Lower leg skin (tissue), 4 donors: ENCODE measurements around the gene DPYD. TPM values are rescaled to one million over a fixed set of nuclear protein-coding genes. Genes with fewer than 3 reads are reported as not detected.

Experiments
- DNase-seq, 2 donors: peaks; one replicate each; pipeline ENCODE4 v3.0.0-alpha.2; 2019; ENCODE audit warnings: low spot score in 2 of 2
- H3K4me3 ChIP-seq: fragments of 200-600 bp; sonication (generic); 2 replicates; pipeline ENCODE4 v1.5.1; 2017; ENCODE audit warnings: mild to moderate bottlenecking, low read depth; ENCODE audit not compliant: poor library complexity, severe bottlenecking
- CTCF ChIP-seq, 3 donors: fragments of 450-650 bp; IDR thresholded peaks; one replicate each; pipeline ENCODE4 v1.5.1; 2016; ENCODE audit warnings: antibody characterized with exemption in 3 of 3, mild to moderate bottlenecking in 3 of 3, moderate library complexity in 2 of 3
- POLR2A ChIP-seq, 2 donors: fragments of 450-650 bp; IDR thresholded peaks; one replicate each; pipeline ENCODE4 v1.6.1; 2016 to 2017; ENCODE audit warnings: antibody characterized with exemption in 2 of 2, mild to moderate bottlenecking in 1 of 2, moderate library complexity in 1 of 2
- WGBS, 2 donors: methylation state at CpG; one replicate each; pipeline ENCODE4 v1.1.5; 2018; 5-methylcytosine and 5-hydroxymethylcytosine counted together
- intact Hi-C: fragments of 100-400 bp; cut with DNase I; formaldehyde crosslinking; loops from one replicate; pipeline ENCODE4 v1.15.0; 2023; ENCODE audit warnings: low total_unique reads
- total RNA-seq, 4 donors: library from RNA; depleted of rRNA; stranded (reverse); fragments of >200 nt; gene quantifications; one replicate each; pipeline ENCODE4 v1.1.0, GENCODE V29; 2016

The DPYD gene
- total RNA-seq, 4 donors from 2014 or later = 10.6 to 16.1 (median 14.6) TPM

GRCh38 chr1:97074771-97075170, 846.1 kb downstream of the DPYD start:
- no peak overlapping the region for H3K4me3 ChIP-seq
- TF ChIP-seq POLR2A (IDR thresholded peaks at IDR 0.05) (no peak), CTCF (IDR thresholded peaks at IDR 0.05) (no peak)
- 78% methylated on average over 2 of the region's 2 CpGs for WGBS, 2 donors
- DNase-seq = no peak
- intact Hi-C loops = no loop called here

GRCh38 chr1:97073936-97074335, 846.9 kb downstream of the DPYD start:
- TF ChIP-seq POLR2A (IDR thresholded peaks at IDR 0.05) (no peak), CTCF (IDR thresholded peaks at IDR 0.05) (no peak)

GRCh38 chr1:97073169-97073568, 847.7 kb downstream of the DPYD start:
- intact Hi-C loops = no loop called here
- TF ChIP-seq CTCF (IDR thresholded peaks at IDR 0.05) (no peak), POLR2A (IDR thresholded peaks at IDR 0.05) (no peak)

More at GRCh38 chr1:97073936-97074335, 846.9 kb downstream of the DPYD start:
- WGBS, 2 donors = 62 to 65% methylated on average over 2 of the region's 2 CpGs
- DNase-seq = no peak
- intact Hi-C loops = no loop called here
- H3K4me3 ChIP-seq = no peak overlapping the region

GRCh38 chr1:97071173-97071572, 849.7 kb downstream of the DPYD start:
- DNase-seq = no peak
- no peak overlapping the region for H3K4me3 ChIP-seq
- intact Hi-C loops = no loop called here
- TF ChIP-seq CTCF (IDR thresholded peaks at IDR 0.05) = no peak
- WGBS, 2 donors = 47 to 51% methylated on average over 3 of the region's 3 CpGs

More at GRCh38 chr1:97073169-97073568, 847.7 kb downstream of the DPYD start:
- H3K4me3 ChIP-seq = no peak overlapping the region
- no peak for DNase-seq

GRCh38 chr1:97070376-97070775, 850.5 kb downstream of the DPYD start:
- intact Hi-C loops = no loop called here
- 90 to 94% methylated on average over 4 of the region's 4 CpGs for WGBS, 2 donors
- no peak overlapping the region for H3K4me3 ChIP-seq
- no peak for TF ChIP-seq CTCF (IDR thresholded peaks at IDR 0.05)
- TF ChIP-seq POLR2A (IDR thresholded peaks at IDR 0.05) = no peak
- DNase-seq = no peak

- WGBS, 2 donors = 85% methylated on average over 2 of the region's 2 CpGs
- intact Hi-C loops = no loop called here
Observed at GRCh38 chr1:97069312-97069711, 851.5 kb downstream of the DPYD start.

More at GRCh38 chr1:97069312-97069711, 851.5 kb downstream of the DPYD start:
- no peak overlapping the region for H3K4me3 ChIP-seq
- DNase-seq = no peak
- TF ChIP-seq CTCF (IDR thresholded peaks at IDR 0.05) (no peak), POLR2A (IDR thresholded peaks at IDR 0.05) (no peak)
